ENCODE measurements around the gene PRR5. TPM values are rescaled to one million over a fixed set of nuclear protein-coding genes. Genes with fewer than 3 reads are reported as not detected.

Gene PRR5
- polyA plus RNA-seq, 1 of the 3 experiments (the other 2 are of a cell fraction) = 1.3 TPM

DNA sequence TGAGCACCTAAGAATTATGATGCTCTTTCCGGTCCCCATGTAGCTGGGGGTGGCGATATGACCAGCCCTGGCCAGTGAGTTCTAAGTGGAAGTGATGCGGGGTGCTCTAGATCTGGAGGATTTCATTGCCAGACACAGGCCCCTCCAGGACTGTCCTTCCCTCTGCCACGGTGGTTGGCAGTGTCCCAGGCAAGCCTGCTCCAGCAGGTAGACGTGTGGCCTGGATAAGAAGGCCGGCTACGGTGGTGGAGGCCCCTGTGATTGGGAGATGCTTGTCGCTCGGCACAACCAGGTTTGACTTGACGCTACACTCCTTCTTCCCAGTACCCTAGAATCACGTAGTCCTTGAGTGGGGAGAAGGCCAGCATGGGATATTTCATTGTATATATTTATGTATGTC, 41.2 kb downstream of the PRR5 start:
- WGBS (ENCODE audit: low lambda C conversion rate) = 66% methylated on average over 8 of the region's 11 CpGs
- no peak for TF ChIP-seq JUND (IDR thresholded peaks at IDR 0.05)
- ChIA-PET POLR2A (no interaction called here), CTCF (interaction anchor here (1.1 to 24.0 kb wide), 3 partner anchors 8 to 74 kb away, joined by 3 to 642 read pairs (median 4); partner anchors contain the start of gene PRR5)
- Histone ChIP-seq H3K36me3 (replicated peaks in 1 of 2; ENCODE audit: control insufficient read depth in 1 of 2, insufficient read depth in 2 of 2, low read length in 1 of 2) (no peaks in the 10 kb centered on the region), H3K9me2 (no peaks in the 10 kb centered on the region), H3K27ac (ENCODE audit: low read depth in 2 of 2, low read length in 1 of 2) (peak overlapping the region in 1 of 2 experiments; percentile 84; a peak in 2 of 4 replicates), H3F3A (replicated peaks; ENCODE audit: insufficient read depth) (no peaks in the 10 kb centered on the region), H3K9me3 (no peaks in the 10 kb centered on the region), H2AFZ (ENCODE audit: low read depth) (no peak overlapping the region), H3K4me3 (ENCODE audit: low read depth in 2 of 2, low read length in 1 of 2) (no peak overlapping the region), H3K4me1 (ENCODE audit: control insufficient read depth in 1 of 2, insufficient read depth in 2 of 2, low read depth in 1 of 2, low read length in 1 of 2) (peaks cover 0 to 17% of the 10 kb centered on the region in 2 experiments; a peak in 1 of 4 replicates), H3K9ac (no peak overlapping the region), H3K79me2 (ENCODE audit: insufficient read depth) (no peaks in the 10 kb centered on the region), H4K20me1 (ENCODE audit: insufficient read depth) (no peaks in the 10 kb centered on the region), H3K4me2 (no peak overlapping the region), H3K27me3 (ENCODE audit: insufficient read depth) (no peaks in the 10 kb centered on the region; the same call in none of the 2 replicates)
- DNase-seq = no peak

DNA sequence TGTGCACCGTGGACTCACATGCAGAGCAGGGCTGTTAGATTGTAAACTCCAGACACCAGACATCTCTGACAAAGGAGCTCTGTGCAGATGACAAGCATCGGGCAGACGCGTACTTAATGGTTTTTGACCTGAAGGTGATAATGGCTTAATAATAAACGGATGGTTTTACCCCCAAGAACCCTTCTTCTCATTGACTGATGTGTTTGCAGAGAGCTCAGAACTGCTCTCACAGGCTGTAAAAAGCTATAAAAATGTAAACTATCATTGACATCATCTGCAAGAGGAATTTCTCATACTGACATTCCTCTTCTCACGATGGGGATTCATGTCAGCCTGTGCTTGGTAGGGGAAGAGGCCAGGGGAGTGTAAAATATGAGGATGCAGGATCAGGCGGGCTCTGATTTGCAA, 41.8 kb downstream of the PRR5 start:
- 26% methylated on average over 7 of the region's 7 CpGs for WGBS (ENCODE audit: low lambda C conversion rate)
- Histone ChIP-seq H3K9me2 (no peaks in the 10 kb centered on the region), H3K4me2 (no peak overlapping the region), H3K9ac (no peak overlapping the region), H3K9me3 (no peaks in the 10 kb centered on the region), H3K4me1 (ENCODE audit: control insufficient read depth in 1 of 2, insufficient read depth in 2 of 2, low read depth in 1 of 2, low read length in 1 of 2) (peaks cover 0 to 17% of the 10 kb centered on the region in 2 experiments; a peak in 1 of 4 replicates), H3K79me2 (ENCODE audit: insufficient read depth) (no peaks in the 10 kb centered on the region), H3F3A (replicated peaks; ENCODE audit: insufficient read depth) (no peaks in the 10 kb centered on the region), H3K27me3 (ENCODE audit: insufficient read depth) (no peaks in the 10 kb centered on the region; the same call in none of the 2 replicates), H3K36me3 (replicated peaks in 1 of 2; ENCODE audit: control insufficient read depth in 1 of 2, insufficient read depth in 2 of 2, low read length in 1 of 2) (no peaks in the 10 kb centered on the region), H4K20me1 (ENCODE audit: insufficient read depth) (no peaks in the 10 kb centered on the region), H2AFZ (ENCODE audit: low read depth) (no peak overlapping the region), H3K27ac (ENCODE audit: low read depth in 2 of 2, low read length in 1 of 2) (peak overlapping the region in 1 of 2 experiments; percentile 84; a peak in 2 of 4 replicates), H3K4me3 (ENCODE audit: low read depth in 2 of 2, low read length in 1 of 2) (no peak overlapping the region)
- POLR2A ChIA-PET = no interaction called here
- TF ChIP-seq TEAD4 (IDR thresholded peaks at IDR 0.05; ENCODE audit: borderline replicate concordance, insufficient read depth) = no peak
- no peak for TF ChIP-seq ELF1 (IDR thresholded peaks at IDR 0.05)
- peak; percentile 51; the same call in 1 of the 2 replicates for TF ChIP-seq RCOR1 (IDR thresholded peaks at IDR 0.05; ENCODE audit: low read length)
- TF ChIP-seq GATA2 (CRISPR knock-in tag; IDR thresholded peaks at IDR 0.05) = peak; percentile 71
- TF ChIP-seq EP300 (IDR thresholded peaks at IDR 0.05; ENCODE audit: borderline replicate concordance in 1 of 2, low read depth in 1 of 2, low read length in 1 of 2) = peak in 1 of 2 experiments; percentile 69; a peak in 2 of 4 replicates
- TF ChIP-seq CHD2 (IDR thresholded peaks at IDR 0.05; ENCODE audit: low read length, partially characterized antibody) = peak; percentile 31
- DNase-seq = peak; percentile 64
- CTCF ChIA-PET = interaction anchor here (1.1 to 24.0 kb wide), 3 partner anchors 8 to 74 kb away, joined by 3 to 642 read pairs (median 4); partner anchors contain the start of gene PRR5

GRCh38 chr22:44745853-44746789, 44.1 kb downstream of the PRR5 start:
- Histone ChIP-seq H3K9me2 (no peaks in the 10 kb centered on the region), H3K36me3 (replicated peaks in 1 of 2; ENCODE audit: control insufficient read depth in 1 of 2, insufficient read depth in 2 of 2, low read length in 1 of 2) (no peaks in the 10 kb centered on the region), H3F3A (replicated peaks; ENCODE audit: insufficient read depth) (no peaks in the 10 kb centered on the region), H3K79me2 (ENCODE audit: insufficient read depth) (no peaks in the 10 kb centered on the region), H3K4me2 (no peak overlapping the region), H3K4me1 (ENCODE audit: control insufficient read depth in 1 of 2, insufficient read depth in 2 of 2, low read depth in 1 of 2, low read length in 1 of 2) (peaks cover 0 to 17% of the 10 kb centered on the region in 2 experiments; a peak in 1 of 4 replicates), H2AFZ (ENCODE audit: low read depth) (no peak overlapping the region), H3K4me3 (ENCODE audit: low read depth in 2 of 2, low read length in 1 of 2) (no peak overlapping the region), H3K27me3 (ENCODE audit: insufficient read depth) (no peaks in the 10 kb centered on the region; the same call in none of the 2 replicates), H3K27ac (ENCODE audit: low read depth in 2 of 2, low read length in 1 of 2) (no peak overlapping the region), H4K20me1 (ENCODE audit: insufficient read depth) (no peaks in the 10 kb centered on the region), H3K9me3 (no peaks in the 10 kb centered on the region), H3K9ac (no peak overlapping the region)
- TF ChIP-seq IRF3 (IDR thresholded peaks at IDR 0.05; ENCODE audit: low read depth, low read length) = no peak
- TF ChIP-seq MAX (IDR thresholded peaks at IDR 0.05; ENCODE audit: low read depth) = no peak
- no peak for TF ChIP-seq ELF1 (IDR thresholded peaks at IDR 0.05)
- no peak for TF ChIP-seq RAD21 (IDR thresholded peaks at IDR 0.05; ENCODE audit: low read length)
- no peak for TF ChIP-seq JUND (IDR thresholded peaks at IDR 0.05)
- no peak for TF ChIP-seq FOSL2 (IDR thresholded peaks at IDR 0.05; ENCODE audit: borderline replicate concordance, low read depth)
- TF ChIP-seq RXRA (IDR thresholded peaks at IDR 0.05; ENCODE audit: borderline replicate concordance, low read depth) = no peak
- no peak for TF ChIP-seq RCOR1 (IDR thresholded peaks at IDR 0.05; ENCODE audit: low read length)
- TF ChIP-seq FOXJ3 (CRISPR knock-in tag; IDR thresholded peaks at IDR 0.05) = no peak
- TF ChIP-seq TAF1 (IDR thresholded peaks at IDR 0.05; ENCODE audit: borderline replicate concordance, low read depth, low read length) = no peak
- TF ChIP-seq FOXM1 (IDR thresholded peaks at IDR 0.05; ENCODE audit: low read depth) = no peak
- no peak for TF ChIP-seq ZBTB33 (IDR thresholded peaks at IDR 0.05; ENCODE audit: borderline replicate concordance, low read depth)
- no peak for TF ChIP-seq MXI1 (IDR thresholded peaks at IDR 0.05; ENCODE audit: low read depth, low read length)
- no peak for DNase-seq
- 64% methylated on average over 9 of the region's 13 CpGs for WGBS (ENCODE audit: low lambda C conversion rate)
- ChIA-PET POLR2A (no interaction called here), CTCF (interaction anchor here (0.7 to 1.1 kb wide), 2 partner anchors 10 to 49 kb away, joined by 3 read pairs; no protein-coding TSS in a partner anchor)
